GM23248 (cell line): ENCODE results near the gene RNF150.

Experiments
- EZH2 ChIP-seq: fragments of 200-600 bp; sonication (generic); IDR thresholded peaks from 2 replicates; pipeline ENCODE4 v1.6.1; 2018; ENCODE audit warnings: antibody characterized with exemption, mild to moderate bottlenecking; ENCODE audit not compliant: insufficient read depth, poor library complexity, severe bottlenecking
- EZH2phosphoT487 ChIP-seq: fragments of 200-600 bp; sonication (generic); IDR thresholded peaks from 2 replicates; pipeline ENCODE4 v1.6.1; 2018; ENCODE audit warnings: antibody characterized with exemption, moderate library complexity, mild to moderate bottlenecking, low read depth; ENCODE audit not compliant: insufficient read depth

DNA sequence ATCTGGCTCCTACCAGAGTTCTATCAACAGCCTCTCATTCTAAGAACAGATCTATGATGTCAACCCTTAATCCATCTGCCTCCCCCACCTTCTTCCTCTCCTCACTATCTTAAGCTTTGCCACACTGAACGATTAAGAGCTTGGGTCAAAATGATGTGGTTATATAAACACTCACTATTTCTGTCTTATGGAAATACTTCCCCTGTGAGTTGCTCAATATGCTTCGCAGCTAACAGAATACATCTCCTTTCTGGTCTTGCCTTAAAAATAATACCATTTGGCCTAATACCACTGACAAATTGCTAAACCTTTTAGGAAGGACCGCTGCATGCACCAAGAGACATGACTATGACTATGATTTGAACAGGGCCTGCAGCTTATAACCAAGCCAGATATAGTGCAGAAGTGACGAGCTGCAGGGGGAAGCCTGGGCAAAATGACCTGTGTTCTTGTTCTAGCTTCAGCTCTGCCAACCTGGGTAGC lies 130.9 kb downstream of the RNF150 start:
- TF ChIP-seq EZH2phosphoT487 (no peak), EZH2 (no peak)
